SK-N-SH (cell line): ENCODE measurements around the gene PLEKHM1. TPM values are rescaled to one million over a fixed set of nuclear protein-coding genes. Genes with fewer than 3 reads are reported as not detected.

Source experiments
- CTCF ChIA-PET: fragments of 300-600, 350-600 bp; formaldehyde crosslinking; extraction: SDS; loops from one replicate; lab custom pipeline; 2021; lab: Yijun Ruan, JAX
- POLR2A ChIA-PET: fragments of 350-600 bp; sonication (Branson Sonifier 250); formaldehyde crosslinking; extraction: SDS; loops from one replicate; lab custom pipeline; 2020; ENCODE audit warnings: antibody characterized with exemption, inconsistent platforms; lab: Yijun Ruan, JAX
- DNase-seq: peaks from one replicate; pipeline ENCODE4 v3.0.0; 2012
- H2AFZ ChIP-seq: fragments of 200-600 bp; sonication (generic); 2 replicates; pipeline ENCODE4 v1.8.1; 2016; ENCODE audit warnings: antibody characterized with exemption, mild to moderate bottlenecking, low read depth
- H3F3A ChIP-seq: fragments of 200-600 bp; sonication (generic); replicated peaks from 2 replicates; pipeline ENCODE3; 2016; ENCODE audit warnings: antibody characterized with exemption, mild to moderate bottlenecking; ENCODE audit not compliant: insufficient read depth
- H3K27ac ChIP-seq, 2 experiments: fragments of 200-500 bp in 1 of 2; fragments of 200-600 bp in 1 of 2; sonication (Bioruptor generic) in 1 of 2; sonication (generic), shearing (Covaris generic) in 1 of 2; 2 replicates each; pipeline versions ENCODE4 v1.5.1 to v1.6.1; 2014 to 2016; ENCODE audit warnings: low read depth in 2 of 2, inconsistent platforms in 1 of 2, low read length in 1 of 2, mild to moderate bottlenecking in 1 of 2, mixed read lengths in 1 of 2
- H3K27me3 ChIP-seq: fragments of 200-600 bp; sonication (generic), shearing (Covaris generic); 2 replicates; pipeline ENCODE4 v1.6.1; 2016; ENCODE audit warnings: mixed run types; ENCODE audit not compliant: insufficient read depth
- H3K36me3 ChIP-seq, 2 experiments: fragments of 200-500 bp in 1 of 2; fragments of 200-600 bp in 1 of 2; sonication (Bioruptor generic) in 1 of 2; sonication (generic) in 1 of 2; replicated peaks in 1 of 2; 2 replicates each; pipeline versions ENCODE3 to v1.5.1; 2014 to 2016; ENCODE audit warnings: low read length in 1 of 2, mild to moderate bottlenecking in 1 of 2; ENCODE audit not compliant: insufficient read depth in 2 of 2, control insufficient read depth in 1 of 2
- H3K4me1 ChIP-seq, 2 experiments: fragments of 200-500 bp in 1 of 2; fragments of 200-600 bp in 1 of 2; sonication (Bioruptor generic) in 1 of 2; sonication (generic), shearing (Covaris generic) in 1 of 2; 2 replicates each; pipeline versions ENCODE4 v1.5.1 to v1.6.1; 2014 to 2016; ENCODE audit warnings: low read depth in 1 of 2, low read length in 1 of 2, mixed run types in 1 of 2; ENCODE audit not compliant: insufficient read depth in 2 of 2, control insufficient read depth in 1 of 2
- H3K4me2 ChIP-seq: fragments of 200-600 bp; sonication (generic), shearing (Covaris generic); 2 replicates; pipeline ENCODE4 v1.6.1; 2017; ENCODE audit warnings: mixed run types
- H3K4me3 ChIP-seq, 2 experiments: fragments of 200-500 bp in 1 of 2; fragments of 200-600 bp in 1 of 2; sonication (Bioruptor generic) in 1 of 2; sonication (generic), shearing (Covaris generic) in 1 of 2; 2 replicates each; pipeline versions ENCODE4 v1.5.1 to v1.8.1; 2014 to 2016; ENCODE audit warnings: low read depth in 2 of 2, inconsistent platforms in 1 of 2, low read length in 1 of 2, mild to moderate bottlenecking in 1 of 2, mixed read lengths in 1 of 2, moderate library complexity in 1 of 2
- H3K79me2 ChIP-seq: fragments of 200-600 bp; sonication (generic); 2 replicates; pipeline ENCODE4 v1.8.1; 2017; ENCODE audit warnings: mild to moderate bottlenecking; ENCODE audit not compliant: insufficient read depth
- H3K9ac ChIP-seq: fragments of 200-600 bp; sonication (generic); 2 replicates; pipeline ENCODE4 v1.6.1; 2017; ENCODE audit warnings: mixed run types
- H3K9me2 ChIP-seq: fragments of 200-600 bp; sonication (generic); 2 replicates; pipeline ENCODE4 v1.6.1; 2017; ENCODE audit warnings: mixed run types
- H3K9me3 ChIP-seq: fragments of 200-600 bp; sonication (generic); 2 replicates; pipeline ENCODE4 v1.6.1; 2017; ENCODE audit warnings: mixed run types, mild to moderate bottlenecking, moderate library complexity
- H4K20me1 ChIP-seq: fragments of 200-600 bp; sonication (generic); 2 replicates; pipeline ENCODE4 v1.6.1; 2017; ENCODE audit warnings: mild to moderate bottlenecking, mixed run types; ENCODE audit not compliant: insufficient read depth
- EP300 ChIP-seq, 2 experiments: IDR thresholded peaks; 2 replicates each; pipeline versions ENCODE4 v1.4.0 to v1.6.1; 2012; ENCODE audit warnings: borderline replicate concordance in 1 of 2, low read depth in 1 of 2, low read length in 1 of 2
- EZH2phosphoT487 ChIP-seq: fragments of 200-600 bp; sonication (generic); IDR thresholded peaks from 2 replicates; pipeline ENCODE4 v1.6.1; 2017; ENCODE audit warnings: low read depth, mixed run types, mild to moderate bottlenecking, antibody characterized with exemption, moderate library complexity, borderline replicate concordance
- FOXJ3 ChIP-seq: sonication (generic); formaldehyde crosslinking; IDR thresholded peaks from 2 replicates; pipeline ENCODE4 v1.5.1; 2020; ENCODE audit warnings: mild to moderate bottlenecking, missing genetic modification reagents
- FOXM1 ChIP-seq: IDR thresholded peaks from 2 replicates; pipeline ENCODE4 v1.4.0; 2012; ENCODE audit warnings: low read depth, mild to moderate bottlenecking
- GATA2 ChIP-seq: sonication (generic); formaldehyde crosslinking; IDR thresholded peaks from 2 replicates; pipeline ENCODE4 v1.5.0; 2020; ENCODE audit warnings: mild to moderate bottlenecking, missing genetic modification reagents
- JUND ChIP-seq: IDR thresholded peaks from 2 replicates; pipeline ENCODE4 v1.4.0; 2012
- NRF1 ChIP-seq: IDR thresholded peaks from 2 replicates; pipeline ENCODE4 v1.6.1; 2012; ENCODE audit warnings: low read depth, mild to moderate bottlenecking, low read length
- POLR2AphosphoS5 ChIP-seq: IDR thresholded peaks from 2 replicates; pipeline ENCODE4 v1.6.1; 2012; ENCODE audit warnings: low read depth, low read length
- SMC3 ChIP-seq: IDR thresholded peaks from 2 replicates; pipeline ENCODE4 v1.6.1; 2012; ENCODE audit warnings: low read depth, low read length, improper control_type of control experiment
- TEAD4 ChIP-seq: IDR thresholded peaks from 2 replicates; pipeline ENCODE4 v1.4.0; 2012; ENCODE audit warnings: mild to moderate bottlenecking, borderline replicate concordance; ENCODE audit not compliant: insufficient read depth
- WGBS: methylation state at CpG from one replicate; pipeline ENCODE4 v1.1.6; 2017; ENCODE audit warnings: low lambda C conversion rate; 5-methylcytosine and 5-hydroxymethylcytosine counted together
- polyA plus RNA-seq, 3 experiments: library from polyadenylated mRNA; depleted of rRNA; stranded (reverse); fragments of >200 nt; gene quantifications; 2 replicates each; pipeline ENCODE4 v1.2.3, GENCODE V29; 2012
- TF ChIP-seq, protein P1 (sequence below): IDR thresholded peaks from 2 replicates; pipeline ENCODE4 v1.4.0; 2012; ENCODE audit warnings: low read depth
- TF ChIP-seq, protein P2 (sequence below): fragments of 200-600 bp; sonication (generic); IDR thresholded peaks from 2 replicates; pipeline ENCODE4 v1.6.1; 2017; ENCODE audit warnings: antibody characterized with exemption, mild to moderate bottlenecking, moderate library complexity
- TF ChIP-seq, protein P3 (sequence below): IDR thresholded peaks from 2 replicates; pipeline ENCODE4 v1.4.0; 2012; ENCODE audit warnings: low read depth, borderline replicate concordance
- TF ChIP-seq, protein P4 (sequence below): fragments of 150-350 bp; IDR thresholded peaks from 2 replicates; pipeline ENCODE4 v1.6.1; 2016; ENCODE audit warnings: mild to moderate bottlenecking, low read depth, low read length
- TF ChIP-seq, protein P5 (sequence below): IDR thresholded peaks from 2 replicates; pipeline ENCODE4 v1.4.0; 2012; ENCODE audit warnings: low read depth, borderline replicate concordance

The PLEKHM1 gene
- polyA plus RNA-seq, 1 of the 3 experiments (the other 2 are of a cell fraction) = 12.3 TPM

DNA sequence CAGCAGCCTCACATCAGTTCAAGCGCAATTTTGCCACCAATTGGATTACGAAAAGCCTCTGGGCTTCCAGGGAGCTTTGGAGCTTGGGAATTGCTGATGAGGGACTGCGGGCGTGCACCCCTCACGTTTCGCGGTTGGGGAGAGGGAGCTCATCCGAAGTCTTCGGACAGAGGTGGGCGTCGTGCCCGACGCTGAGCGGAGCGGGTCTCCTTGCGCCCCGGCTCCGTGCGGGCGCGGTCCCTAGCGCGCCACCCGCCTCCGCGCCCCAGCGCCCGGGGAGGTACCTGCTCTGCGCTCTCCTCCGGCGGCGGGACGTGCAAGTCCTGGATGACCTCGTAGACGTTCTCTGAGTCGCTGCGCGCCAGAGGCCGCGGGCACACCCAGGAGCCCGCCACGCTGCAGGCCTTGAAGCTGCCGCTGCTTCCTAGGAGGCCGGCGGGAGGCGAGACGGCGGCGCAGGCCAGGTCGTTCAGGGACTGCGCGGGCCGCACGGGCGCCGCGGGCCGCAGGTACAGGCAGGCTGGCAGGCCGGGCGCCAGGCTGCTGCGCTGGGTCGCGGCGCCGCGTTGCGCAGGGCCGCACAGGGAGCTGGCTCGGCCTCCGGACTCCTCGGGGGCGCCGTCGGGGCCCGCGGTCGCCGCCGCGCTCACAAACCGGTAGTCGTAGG is 61.0 kb downstream of the PLEKHM1 start (continued):
- TF ChIP-seq EZH2phosphoT487 (no peak), FOXJ3 (CRISPR knock-in tag) (no peak)

DNA sequence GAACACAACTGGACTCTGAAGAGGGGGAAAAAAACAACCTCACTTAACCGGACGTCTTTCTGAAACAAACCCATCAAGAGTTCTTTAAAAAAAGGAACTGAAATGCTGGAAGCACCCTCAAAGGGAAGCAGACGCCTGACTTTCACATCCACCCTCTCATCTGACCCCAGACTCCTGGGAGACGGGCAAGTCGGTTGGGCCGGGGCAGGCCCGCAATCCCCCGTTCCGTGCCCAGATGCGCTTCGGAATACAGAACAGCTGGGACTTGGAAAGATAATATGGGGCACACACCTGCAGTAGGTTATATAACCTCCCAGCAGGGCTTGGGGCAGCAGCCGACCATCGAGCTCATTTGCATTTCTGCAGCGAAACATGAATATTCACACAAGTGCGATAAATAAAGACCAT is 61.6 kb downstream of the PLEKHM1 start:
- Histone ChIP-seq H3K27ac (no peak overlapping the region), H3K9ac (no peak overlapping the region), H3K4me2 (no peak overlapping the region), H3K9me3 (no peaks in the 10 kb centered on the region), H4K20me1 (no peaks in the 10 kb centered on the region), H2AFZ (no peak overlapping the region), H3K79me2 (no peaks in the 10 kb centered on the region), H3K36me3 (no peaks in the 10 kb centered on the region), H3K4me1 (peaks cover 0 to 18% of the 10 kb centered on the region in 2 experiments; a peak in 1 of 4 replicates), H3K27me3 (no peaks in the 10 kb centered on the region), H3K4me3 (no peak overlapping the region), H3F3A (no peaks in the 10 kb centered on the region), H3K9me2 (no peaks in the 10 kb centered on the region)
- POLR2A ChIA-PET = no interaction called here
- WGBS = 97% methylated on average over 13 of the region's 15 CpGs
- CTCF ChIA-PET = interaction anchor here (0.7 to 2.9 kb wide), 13 partner anchors 9 to 1386 kb away, joined by 3 to 21 read pairs (median 4); no protein-coding TSS in a partner anchor
- DNase-seq = no peak
- TF ChIP-seq GATA2 (CRISPR knock-in tag) (no peak), JUND (no peak), TEAD4 (no peak), POLR2AphosphoS5 (no peak), EZH2phosphoT487 (no peak), FOXM1 (no peak)
- TF ChIP-seq, protein P1, sequence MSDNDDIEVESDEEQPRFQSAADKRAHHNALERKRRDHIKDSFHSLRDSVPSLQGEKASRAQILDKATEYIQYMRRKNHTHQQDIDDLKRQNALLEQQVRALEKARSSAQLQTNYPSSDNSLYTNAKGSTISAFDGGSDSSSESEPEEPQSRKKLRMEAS = no peak

DNA sequence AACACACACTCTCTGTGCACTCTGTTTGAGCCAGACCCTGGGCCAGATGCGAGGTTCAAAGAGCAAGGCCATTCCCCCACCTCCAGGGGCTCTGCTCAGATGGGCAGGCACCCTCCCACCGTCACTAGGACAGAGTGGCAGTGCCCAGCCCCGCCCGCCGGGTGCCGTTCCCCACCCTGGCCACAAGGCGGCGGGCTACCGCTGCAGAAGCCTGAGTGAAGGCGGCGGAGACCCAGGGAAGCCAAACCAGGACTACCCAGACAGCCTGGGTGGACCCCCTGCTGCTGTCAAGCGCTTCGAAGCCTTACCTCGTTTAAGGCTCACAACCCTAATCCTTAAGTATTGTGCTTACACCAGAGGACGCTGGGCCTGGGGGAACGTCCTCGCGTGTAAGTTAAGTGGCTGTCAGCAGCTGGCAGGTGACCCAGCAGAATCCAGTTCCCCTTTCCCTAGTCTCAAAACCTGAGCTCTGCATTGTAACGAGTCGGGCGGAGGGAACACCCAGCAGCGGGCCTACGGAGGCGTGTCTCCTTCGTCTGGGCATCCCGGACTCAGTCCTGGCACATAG is 62.4 kb downstream of the PLEKHM1 start:
- H3K4me1 ChIP-seq = peaks cover 0 to 16% of the 10 kb centered on the region in 2 experiments; a peak in 1 of 4 replicates
- no peak overlapping the region for H2AFZ ChIP-seq
- no peaks in the 10 kb centered on the region for H4K20me1 ChIP-seq
- no peaks in the 10 kb centered on the region for H3K9me2 ChIP-seq
- 17% methylated on average over 14 of the region's 26 CpGs for WGBS
- no peaks in the 10 kb centered on the region for H3K9me3 ChIP-seq
- no peak overlapping the region for H3K27ac ChIP-seq
- POLR2A ChIA-PET = no interaction called here
- H3K4me2 ChIP-seq = no peak overlapping the region
- no peak overlapping the region; a peak in 1 of 4 replicates for H3K4me3 ChIP-seq
- H3F3A ChIP-seq = no peaks in the 10 kb centered on the region
- CTCF ChIA-PET = interaction anchor here (0.6 to 2.9 kb wide), 17 partner anchors 9 to 1387 kb away, joined by 3 to 21 read pairs (median 3); no protein-coding TSS in a partner anchor
- DNase-seq = peak; percentile 94
- no peaks in the 10 kb centered on the region for H3K36me3 ChIP-seq
- no peaks in the 10 kb centered on the region for H3K79me2 ChIP-seq
- H3K9ac ChIP-seq = no peak overlapping the region
- H3K27me3 ChIP-seq = no peaks in the 10 kb centered on the region
- TF ChIP-seq GATA2 (CRISPR knock-in tag) (no peak), NRF1 (no peak), EP300 (IDR thresholded peaks at IDR 0.05; ENCODE audit: borderline replicate concordance in 1 of 2, low read depth in 1 of 2, low read length in 1 of 2) (no peak), FOXJ3 (CRISPR knock-in tag) (no peak), FOXM1 (no peak), SMC3 (peak; percentile 79)
- TF ChIP-seq, protein P1 = no peak
- TF ChIP-seq, protein P2, sequence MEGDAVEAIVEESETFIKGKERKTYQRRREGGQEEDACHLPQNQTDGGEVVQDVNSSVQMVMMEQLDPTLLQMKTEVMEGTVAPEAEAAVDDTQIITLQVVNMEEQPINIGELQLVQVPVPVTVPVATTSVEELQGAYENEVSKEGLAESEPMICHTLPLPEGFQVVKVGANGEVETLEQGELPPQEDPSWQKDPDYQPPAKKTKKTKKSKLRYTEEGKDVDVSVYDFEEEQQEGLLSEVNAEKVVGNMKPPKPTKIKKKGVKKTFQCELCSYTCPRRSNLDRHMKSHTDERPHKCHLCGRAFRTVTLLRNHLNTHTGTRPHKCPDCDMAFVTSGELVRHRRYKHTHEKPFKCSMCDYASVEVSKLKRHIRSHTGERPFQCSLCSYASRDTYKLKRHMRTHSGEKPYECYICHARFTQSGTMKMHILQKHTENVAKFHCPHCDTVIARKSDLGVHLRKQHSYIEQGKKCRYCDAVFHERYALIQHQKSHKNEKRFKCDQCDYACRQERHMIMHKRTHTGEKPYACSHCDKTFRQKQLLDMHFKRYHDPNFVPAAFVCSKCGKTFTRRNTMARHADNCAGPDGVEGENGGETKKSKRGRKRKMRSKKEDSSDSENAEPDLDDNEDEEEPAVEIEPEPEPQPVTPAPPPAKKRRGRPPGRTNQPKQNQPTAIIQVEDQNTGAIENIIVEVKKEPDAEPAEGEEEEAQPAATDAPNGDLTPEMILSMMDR = peak; percentile 88
- TF ChIP-seq, protein P3, sequence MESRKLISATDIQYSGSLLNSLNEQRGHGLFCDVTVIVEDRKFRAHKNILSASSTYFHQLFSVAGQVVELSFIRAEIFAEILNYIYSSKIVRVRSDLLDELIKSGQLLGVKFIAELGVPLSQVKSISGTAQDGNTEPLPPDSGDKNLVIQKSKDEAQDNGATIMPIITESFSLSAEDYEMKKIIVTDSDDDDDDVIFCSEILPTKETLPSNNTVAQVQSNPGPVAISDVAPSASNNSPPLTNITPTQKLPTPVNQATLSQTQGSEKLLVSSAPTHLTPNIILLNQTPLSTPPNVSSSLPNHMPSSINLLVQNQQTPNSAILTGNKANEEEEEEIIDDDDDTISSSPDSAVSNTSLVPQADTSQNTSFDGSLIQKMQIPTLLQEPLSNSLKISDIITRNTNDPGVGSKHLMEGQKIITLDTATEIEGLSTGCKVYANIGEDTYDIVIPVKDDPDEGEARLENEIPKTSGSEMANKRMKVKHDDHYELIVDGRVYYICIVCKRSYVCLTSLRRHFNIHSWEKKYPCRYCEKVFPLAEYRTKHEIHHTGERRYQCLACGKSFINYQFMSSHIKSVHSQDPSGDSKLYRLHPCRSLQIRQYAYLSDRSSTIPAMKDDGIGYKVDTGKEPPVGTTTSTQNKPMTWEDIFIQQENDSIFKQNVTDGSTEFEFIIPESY = no peak
- TF ChIP-seq, protein P4, sequence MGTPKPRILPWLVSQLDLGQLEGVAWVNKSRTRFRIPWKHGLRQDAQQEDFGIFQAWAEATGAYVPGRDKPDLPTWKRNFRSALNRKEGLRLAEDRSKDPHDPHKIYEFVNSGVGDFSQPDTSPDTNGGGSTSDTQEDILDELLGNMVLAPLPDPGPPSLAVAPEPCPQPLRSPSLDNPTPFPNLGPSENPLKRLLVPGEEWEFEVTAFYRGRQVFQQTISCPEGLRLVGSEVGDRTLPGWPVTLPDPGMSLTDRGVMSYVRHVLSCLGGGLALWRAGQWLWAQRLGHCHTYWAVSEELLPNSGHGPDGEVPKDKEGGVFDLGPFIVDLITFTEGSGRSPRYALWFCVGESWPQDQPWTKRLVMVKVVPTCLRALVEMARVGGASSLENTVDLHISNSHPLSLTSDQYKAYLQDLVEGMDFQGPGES = no peak
- TF ChIP-seq, protein P5, sequence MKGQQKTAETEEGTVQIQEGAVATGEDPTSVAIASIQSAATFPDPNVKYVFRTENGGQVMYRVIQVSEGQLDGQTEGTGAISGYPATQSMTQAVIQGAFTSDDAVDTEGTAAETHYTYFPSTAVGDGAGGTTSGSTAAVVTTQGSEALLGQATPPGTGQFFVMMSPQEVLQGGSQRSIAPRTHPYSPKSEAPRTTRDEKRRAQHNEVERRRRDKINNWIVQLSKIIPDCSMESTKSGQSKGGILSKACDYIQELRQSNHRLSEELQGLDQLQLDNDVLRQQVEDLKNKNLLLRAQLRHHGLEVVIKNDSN = no peak
